ENCODE measurements around the gene PTPRM.
"Not testable (repeated sequence)": the region's sequence is repeated elsewhere in the genome, so short reads cannot be mapped to it uniquely, and the experiment has no call there.

PTPRM gene

DNA sequence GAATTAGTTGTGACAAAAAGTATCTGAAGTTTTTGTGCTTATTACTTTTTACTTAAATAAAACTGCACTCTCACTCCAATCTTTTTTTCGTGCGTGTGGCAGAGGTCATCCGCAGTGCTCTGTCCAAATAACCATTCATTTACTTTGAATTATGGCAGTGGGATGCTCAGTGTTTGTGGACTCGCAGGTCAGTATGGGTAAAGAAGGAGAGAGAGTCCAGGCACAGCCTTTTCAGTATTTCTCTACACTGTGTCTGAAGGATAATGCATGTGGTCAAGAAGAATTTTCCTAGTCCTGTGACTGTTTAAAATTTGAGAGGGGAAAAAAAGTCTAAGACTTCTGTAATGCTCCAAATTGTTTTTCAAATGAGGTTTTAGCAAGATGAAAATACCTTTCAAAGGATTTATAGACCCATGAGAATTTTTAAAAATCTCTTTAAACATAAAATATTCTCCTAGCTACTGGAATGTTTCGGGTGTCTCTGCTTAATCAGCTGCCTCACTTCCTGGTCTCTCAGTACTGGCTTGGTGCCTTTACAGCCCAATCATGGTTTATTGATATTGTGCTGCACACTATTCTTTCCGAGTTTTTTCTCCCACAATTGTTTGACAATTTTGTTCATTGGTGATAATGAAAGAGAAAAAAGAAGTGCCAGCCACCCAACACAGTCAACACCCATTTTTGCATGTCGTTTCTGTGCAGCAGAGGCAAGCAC, 453.2 kb downstream of the PTPRM start:
- DNase-seq, result no peak

DNA sequence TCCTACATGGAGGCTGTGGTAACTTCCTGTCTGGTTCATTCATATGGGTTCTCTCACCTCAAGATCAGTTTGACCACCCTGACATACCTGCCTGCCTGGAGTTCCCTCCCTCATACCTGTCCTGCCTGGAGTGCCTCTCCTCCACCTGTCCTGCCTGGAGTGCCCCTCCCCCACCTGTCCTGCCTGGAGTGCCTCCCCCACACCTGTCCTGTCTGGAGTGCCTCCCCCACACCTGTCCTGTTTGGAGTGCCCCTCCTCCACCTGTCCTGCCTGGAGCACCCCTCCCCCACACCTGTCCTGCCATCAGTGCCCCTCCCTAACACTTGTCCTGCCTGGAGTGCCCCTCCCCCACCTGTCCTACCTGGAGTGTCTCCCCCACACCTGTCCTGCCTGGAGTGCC, 461.9 kb downstream of the PTPRM start:
- no peak for DNase-seq

DNA sequence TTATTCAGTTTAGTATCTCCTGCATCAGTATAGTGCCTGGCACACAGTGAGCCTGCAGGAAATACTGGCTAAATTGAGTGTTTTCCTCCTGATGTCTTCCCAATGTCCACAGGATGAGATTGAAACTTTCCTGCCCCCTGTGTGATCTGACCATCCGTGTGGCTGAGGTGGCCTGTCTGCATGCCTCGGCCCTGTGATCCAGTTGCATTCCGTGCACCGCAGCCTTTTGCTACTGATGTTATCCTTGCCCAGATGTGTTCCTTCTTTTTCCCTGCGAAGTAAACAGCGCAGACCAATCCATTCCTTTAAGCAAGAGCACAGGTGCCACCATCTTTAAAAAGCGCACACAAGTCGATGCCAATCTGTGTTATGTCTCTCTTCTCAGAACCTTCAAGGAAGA, 462.6 kb downstream of the PTPRM start:
- DNase-seq, result no peak

GRCh38 chr18:8030201-8030600, 463.1 kb downstream of the PTPRM start:
- no peak for DNase-seq

GRCh38 chr18:8031496-8031895, 464.4 kb downstream of the PTPRM start:
- no peak for DNase-seq

DNA sequence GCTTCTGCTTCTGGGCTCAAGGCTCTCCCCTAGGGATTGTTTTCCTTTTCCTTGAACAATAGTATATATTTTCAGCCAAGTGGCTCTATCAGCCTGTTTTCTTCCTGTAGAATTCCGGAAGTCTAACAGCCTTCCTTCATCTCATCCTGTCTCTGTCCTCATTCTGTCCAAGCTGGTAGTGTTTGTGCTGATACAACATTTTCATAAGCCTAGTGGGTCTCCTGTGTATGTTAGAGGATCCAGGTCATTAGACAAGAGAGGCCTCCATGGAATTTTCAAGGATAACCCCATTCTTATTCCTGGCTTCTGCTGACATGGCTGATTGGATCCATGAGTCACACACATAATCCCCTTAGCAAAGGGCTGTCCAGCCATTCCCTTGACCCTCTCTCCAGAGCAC, 467.6 kb downstream of the PTPRM start:
- no peak for DNase-seq

DNA sequence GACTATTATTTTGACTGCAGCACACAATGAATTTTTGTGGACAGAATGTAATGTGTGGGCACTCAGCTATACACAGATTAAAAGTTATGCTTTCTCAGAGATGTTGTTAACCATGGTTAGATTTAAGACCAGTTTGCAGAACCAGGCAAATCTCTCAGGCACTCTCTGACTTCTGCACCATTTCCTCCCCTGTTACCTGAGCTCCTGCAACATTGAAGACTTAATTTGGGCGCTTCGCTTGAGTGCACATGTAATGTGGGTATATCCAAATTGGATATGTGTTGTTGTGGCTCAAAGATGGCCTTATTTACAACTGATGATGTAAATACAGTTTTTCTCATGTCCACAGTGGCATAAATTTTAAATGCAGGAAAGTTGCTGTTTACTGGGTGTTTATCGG, 469.4 kb downstream of the PTPRM start:
- no peak for DNase-seq

GRCh38 chr18:8037296-8037695, 470.2 kb downstream of the PTPRM start:
- DNase-seq, result no peak

- DNase-seq, result no peak
These were observed 472.9 kb downstream of the PTPRM start for GRCh38 chr18:8040021-8040420.

DNA sequence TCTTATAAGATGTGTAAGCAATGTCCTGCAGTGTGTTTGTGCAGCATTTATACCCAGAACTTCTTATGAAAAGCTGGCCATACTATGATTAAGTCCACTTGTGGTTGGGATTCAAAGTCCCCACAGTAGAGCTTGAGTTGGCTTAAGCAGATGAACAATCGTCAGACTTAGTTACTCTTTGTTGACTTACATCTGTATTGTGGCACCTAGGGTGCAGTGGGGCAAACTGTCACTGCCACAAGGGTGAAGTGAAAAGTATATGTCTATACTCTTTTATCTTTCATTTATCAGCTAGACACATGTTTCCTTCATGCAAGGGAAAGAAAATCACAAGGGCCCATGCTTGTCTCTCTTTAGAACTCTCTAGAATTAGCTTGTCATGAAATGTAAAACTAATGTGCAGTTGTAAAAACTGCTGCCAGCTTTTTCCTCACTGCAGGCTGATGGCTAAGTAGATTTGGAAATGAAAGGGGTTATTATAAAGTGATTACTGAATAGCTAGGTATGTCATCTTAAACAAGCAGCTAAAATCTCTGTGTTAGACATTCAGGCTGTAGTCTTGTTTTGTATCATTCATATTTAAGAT, 474.5 kb downstream of the PTPRM start:
- DNase-seq, result no peak

- no peak for DNase-seq
These were observed 476.9 kb downstream of the PTPRM start for GRCh38 chr18:8044004-8044403.

GRCh38 chr18:8045160-8045883, 478.2 kb downstream of the PTPRM start:
- DNase-seq, result no peak

GRCh38 chr18:8045884-8046281, 478.8 kb downstream of the PTPRM start:
- no peak for DNase-seq

DNA sequence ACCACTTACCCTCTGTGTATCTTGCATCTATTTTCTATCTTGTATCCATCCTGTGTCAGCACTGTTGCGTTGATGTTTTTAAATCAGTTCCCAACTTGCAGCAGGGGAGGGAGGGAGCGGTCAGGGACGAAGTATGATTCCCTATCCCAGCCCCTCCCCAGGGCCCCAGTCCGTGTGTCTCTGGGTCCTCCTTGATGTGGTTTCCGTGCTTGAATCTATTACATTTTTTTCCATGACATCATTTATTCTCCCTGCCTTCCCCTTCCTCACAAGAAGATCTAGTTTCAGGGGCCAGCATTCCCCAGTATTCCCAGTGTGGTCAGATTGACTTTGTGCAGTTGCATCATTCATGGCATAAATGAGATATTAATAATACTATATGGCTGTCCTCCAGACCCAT, 479.3 kb downstream of the PTPRM start:
- no peak for DNase-seq

GRCh38 chr18:8049147-8049546, 482.0 kb downstream of the PTPRM start:
- DNase-seq, result no peak

GRCh38 chr18:8050616-8051329, 483.7 kb downstream of the PTPRM start:
- DNase-seq, result no peak

GRCh38 chr18:8051453-8051852, 484.3 kb downstream of the PTPRM start:
- DNase-seq, result no peak

- DNase-seq, result no peak
These were observed 485.2 kb downstream of the PTPRM start for GRCh38 chr18:8052237-8052701.

GRCh38 chr18:8056723-8057122, 489.6 kb downstream of the PTPRM start:
- no peak for DNase-seq

DNA sequence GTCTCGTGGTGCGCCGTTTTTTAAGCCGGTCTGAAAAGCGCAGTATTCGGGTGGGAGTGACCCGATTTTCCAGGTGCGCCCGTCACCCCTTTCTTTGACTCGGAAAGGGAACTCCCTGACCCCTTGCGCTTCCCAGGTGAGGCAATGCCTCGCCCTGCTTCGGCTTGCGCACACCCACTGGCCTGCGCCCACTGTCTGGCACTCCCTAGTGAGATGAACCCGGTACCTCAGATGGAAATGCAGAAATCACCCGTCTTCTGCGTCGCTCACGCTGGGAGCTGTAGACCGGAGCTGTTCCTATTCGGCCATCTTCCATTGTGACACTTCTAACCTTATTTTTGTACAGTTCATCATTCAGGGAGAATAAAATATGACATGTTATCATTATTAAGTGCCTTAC, 496.0 kb downstream of the PTPRM start:
- not testable (repeated sequence) for DNase-seq

DNA sequence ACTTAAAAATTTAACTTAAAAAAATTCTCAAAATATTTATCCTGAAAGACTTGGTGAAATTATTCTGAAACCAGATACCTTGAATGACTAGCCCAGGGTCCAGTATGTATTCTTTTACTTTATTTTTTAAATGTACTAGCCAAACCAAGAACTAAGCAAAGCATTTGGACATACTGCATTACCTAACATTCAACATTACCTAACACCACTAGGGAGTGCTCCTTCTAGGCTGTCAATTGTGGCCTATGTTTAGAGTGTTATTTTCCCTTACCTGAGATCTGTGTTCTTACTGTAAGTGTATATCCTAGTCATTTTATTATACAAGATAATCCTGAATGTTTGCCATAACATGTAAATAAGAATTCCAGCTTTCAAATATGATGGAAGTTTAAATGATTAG, 496.6 kb downstream of the PTPRM start:
- no peak for DNase-seq

DNA sequence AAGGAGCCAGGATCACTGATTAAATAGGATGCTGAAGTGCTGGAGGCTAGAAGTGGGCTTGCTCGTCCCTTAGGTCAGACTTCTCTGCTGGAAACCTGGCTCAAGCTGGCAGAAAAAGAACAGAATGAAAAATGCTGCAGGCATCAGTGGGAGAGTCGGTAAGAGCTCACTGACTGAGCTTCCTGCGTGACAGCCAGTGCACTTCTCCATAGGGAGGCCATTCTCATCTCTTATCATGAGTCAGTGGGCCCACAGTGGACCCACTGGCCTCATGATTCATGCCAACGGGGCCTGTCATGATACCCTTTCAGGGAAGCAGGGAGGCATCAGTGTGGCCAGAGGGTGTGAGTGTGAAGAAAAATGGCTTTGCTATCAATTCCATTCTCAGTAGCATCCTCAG, 498.2 kb downstream of the PTPRM start:
- DNase-seq, result no peak

DNA sequence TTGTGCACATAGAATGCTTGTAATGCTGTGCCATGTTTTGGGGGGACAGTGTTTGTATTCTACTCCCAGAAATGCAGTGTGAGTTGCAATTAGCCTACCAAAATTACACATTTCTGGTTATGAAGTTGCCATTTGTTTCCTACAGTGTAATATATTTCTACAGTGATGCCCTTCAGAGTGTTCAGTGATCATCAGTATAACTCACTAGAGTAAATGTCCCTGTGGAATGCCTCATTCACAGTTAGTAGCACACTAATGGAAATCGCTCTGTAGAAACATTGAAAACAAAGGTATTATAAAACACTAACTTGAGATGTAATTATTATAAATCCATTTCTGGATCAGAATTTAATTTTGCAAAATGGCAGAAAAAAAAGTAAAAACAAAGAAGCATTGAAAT, 498.7 kb downstream of the PTPRM start:
- no peak for DNase-seq

GRCh38 chr18:8069708-8070107, 502.6 kb downstream of the PTPRM start:
- DNase-seq, result no peak

All from NCI-H1092 (cell line).